ENCODE data around the gene RAB14.

The RAB14 gene

DNA sequence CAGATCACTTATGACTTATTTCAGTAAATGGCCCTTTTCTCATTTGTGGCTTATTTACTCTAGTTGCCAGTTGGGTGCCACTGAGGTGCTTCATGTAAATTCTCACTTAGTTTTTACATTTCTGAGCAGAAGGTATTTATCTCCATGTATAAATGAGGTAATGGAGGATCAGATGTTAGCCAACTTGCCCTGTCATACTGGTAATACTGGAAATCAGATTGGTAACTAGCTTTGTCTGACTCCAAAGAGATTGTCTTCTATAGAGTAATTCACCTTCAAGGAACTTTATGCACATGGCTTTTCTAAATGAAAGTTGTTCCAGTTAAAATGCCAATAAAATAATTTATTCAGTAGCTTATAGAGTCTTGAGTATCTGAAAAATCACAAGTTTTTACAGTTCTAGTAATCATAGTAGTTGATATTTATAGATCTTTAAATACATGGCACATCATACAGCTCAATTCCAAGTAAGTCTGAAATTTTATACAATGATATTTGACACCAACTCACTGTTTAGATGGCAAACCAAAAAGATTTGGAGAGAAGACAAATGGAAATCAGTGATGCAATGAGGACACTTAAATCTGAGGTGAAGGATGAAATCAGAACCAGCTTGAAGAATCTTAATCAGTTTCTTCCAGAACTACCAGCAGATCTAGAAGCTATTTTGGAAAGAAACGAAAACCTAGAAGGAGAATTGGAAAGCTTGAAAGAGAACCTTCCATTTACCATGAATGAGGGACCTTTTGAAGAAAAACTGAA is 28.8 kb downstream of the RAB14 start:
- H3K4me1 ChIP-seq (ENCODE audit: insufficient read depth, low read length), result no peaks in the 10 kb centered on the region
- no peak overlapping the region for H3K4me3 ChIP-seq (ENCODE audit: low read length)
- no peak overlapping the region for H3K27ac ChIP-seq (ENCODE audit: low read length)
- H3K9me3 ChIP-seq (ENCODE audit: insufficient read depth, low read depth, low read length), result no peaks in the 10 kb centered on the region
- H3K36me3 ChIP-seq (ENCODE audit: insufficient read depth, low read depth, low read length), result peaks cover 57% of the 10 kb centered on the region
- H3K27me3 ChIP-seq (ENCODE audit: insufficient read depth, low read length), result no peaks in the 10 kb centered on the region
- H3K9ac ChIP-seq (ENCODE audit: low read depth, low read length), result no peak overlapping the region

DNA sequence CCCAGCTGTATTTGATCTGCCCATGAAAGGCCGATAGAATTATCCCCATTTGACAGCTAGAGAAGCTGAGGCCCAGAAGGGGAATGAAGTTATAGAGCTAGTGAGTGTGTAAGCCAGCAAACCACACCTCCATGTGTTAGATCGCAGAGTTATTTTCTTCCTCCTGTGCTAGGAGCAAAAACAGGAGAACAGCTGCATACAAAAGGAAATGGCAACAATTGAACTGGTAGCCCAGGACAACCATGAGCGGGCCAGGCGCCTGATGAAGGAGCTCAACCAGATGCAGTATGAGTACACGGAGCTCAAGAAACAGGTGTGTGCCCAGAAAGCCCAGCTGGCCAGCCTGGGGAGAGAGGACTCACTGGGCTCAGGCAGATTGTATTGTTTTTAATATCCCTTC is 30.4 kb downstream of the RAB14 start:
- Histone ChIP-seq H3K27ac (ENCODE audit: low read length) (no peak overlapping the region), H3K9ac (ENCODE audit: low read depth, low read length) (no peak overlapping the region), H3K4me3 (ENCODE audit: low read length) (no peak overlapping the region), H3K4me1 (ENCODE audit: insufficient read depth, low read length) (no peaks in the 10 kb centered on the region), H3K9me3 (ENCODE audit: insufficient read depth, low read depth, low read length) (no peaks in the 10 kb centered on the region), H3K36me3 (ENCODE audit: insufficient read depth, low read depth, low read length) (peaks cover 53% of the 10 kb centered on the region), H3K27me3 (ENCODE audit: insufficient read depth, low read length) (no peaks in the 10 kb centered on the region)

DNA sequence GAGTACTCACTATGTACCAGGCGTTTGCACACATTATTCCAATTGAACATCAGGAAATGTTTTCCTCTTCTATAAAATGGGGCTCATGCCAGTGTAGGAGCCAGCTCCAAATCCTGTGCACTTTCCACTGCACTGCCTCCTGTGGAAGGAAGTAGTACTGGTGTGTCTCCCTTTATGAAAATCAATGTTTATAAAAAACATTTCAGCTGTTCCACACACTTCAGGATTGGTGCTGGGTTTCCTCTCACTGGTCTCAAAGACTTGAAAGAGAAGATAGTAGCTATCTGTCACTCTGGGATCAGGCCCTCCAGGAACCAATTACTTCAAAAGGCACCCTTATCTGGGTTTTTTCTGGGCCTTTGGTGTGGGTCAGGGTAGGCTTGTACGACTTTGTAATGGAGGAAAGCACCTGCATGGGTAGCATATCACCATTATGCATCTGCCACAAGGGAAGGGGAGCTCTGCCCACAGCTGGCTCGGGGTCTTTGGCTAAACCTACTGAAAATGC is 32.5 kb downstream of the RAB14 start:
- Histone ChIP-seq H3K27me3 (ENCODE audit: insufficient read depth, low read length) (no peaks in the 10 kb centered on the region), H3K4me1 (ENCODE audit: insufficient read depth, low read length) (no peaks in the 10 kb centered on the region), H3K9me3 (ENCODE audit: insufficient read depth, low read depth, low read length) (no peaks in the 10 kb centered on the region), H3K4me3 (ENCODE audit: low read length) (no peak overlapping the region), H3K36me3 (ENCODE audit: insufficient read depth, low read depth, low read length) (peaks cover 53% of the 10 kb centered on the region), H3K9ac (ENCODE audit: low read depth, low read length) (no peak overlapping the region), H3K27ac (ENCODE audit: low read length) (no peak overlapping the region)

DNA sequence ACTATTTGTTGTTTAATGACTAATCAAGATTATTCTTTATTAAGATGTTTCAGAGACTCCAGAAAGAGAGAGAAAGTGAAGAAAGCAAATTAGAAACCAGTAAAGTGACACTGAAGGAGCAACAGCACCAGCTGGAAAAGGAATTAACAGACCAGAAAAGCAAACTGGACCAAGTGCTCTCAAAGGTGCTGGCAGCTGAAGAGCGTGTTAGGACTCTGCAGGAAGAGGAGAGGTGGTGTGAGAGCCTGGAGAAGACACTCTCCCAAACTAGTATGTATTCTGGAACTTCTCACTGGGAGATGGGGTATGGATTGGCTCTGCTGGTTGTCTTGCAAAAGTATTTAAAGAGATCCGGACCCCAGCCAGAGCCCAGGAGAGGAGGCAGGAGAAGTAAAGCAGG is 33.6 kb downstream of the RAB14 start:
- Histone ChIP-seq H3K9ac (ENCODE audit: low read depth, low read length) (no peak overlapping the region), H3K27ac (ENCODE audit: low read length) (no peak overlapping the region), H3K4me3 (ENCODE audit: low read length) (no peak overlapping the region), H3K27me3 (ENCODE audit: insufficient read depth, low read length) (no peaks in the 10 kb centered on the region), H3K9me3 (ENCODE audit: insufficient read depth, low read depth, low read length) (no peaks in the 10 kb centered on the region), H3K4me1 (ENCODE audit: insufficient read depth, low read length) (no peaks in the 10 kb centered on the region), H3K36me3 (ENCODE audit: insufficient read depth, low read depth, low read length) (peaks cover 44% of the 10 kb centered on the region)

DNA sequence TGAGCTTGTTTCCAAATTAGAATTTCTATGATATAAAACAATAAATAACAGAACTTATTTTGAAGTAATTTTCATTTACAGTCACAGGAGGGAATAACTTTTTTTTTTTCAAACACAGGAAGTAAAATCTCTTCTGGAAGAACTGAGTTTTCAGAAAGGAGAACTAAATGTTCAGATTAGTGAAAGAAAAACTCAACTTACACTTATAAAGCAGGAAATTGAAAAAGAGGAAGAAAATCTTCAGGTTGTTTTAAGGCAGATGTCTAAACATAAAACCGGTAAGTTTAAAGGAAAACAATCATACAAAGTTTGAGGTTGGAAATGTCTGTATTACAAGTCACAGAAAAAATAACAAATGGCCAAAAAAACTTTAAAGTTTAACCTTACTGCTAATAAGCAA is 41.6 kb downstream of the RAB14 start:
- no peaks in the 10 kb centered on the region for H3K9me3 ChIP-seq (ENCODE audit: insufficient read depth, low read depth, low read length)
- no peaks in the 10 kb centered on the region for H3K4me1 ChIP-seq (ENCODE audit: insufficient read depth, low read length)
- H3K27me3 ChIP-seq (ENCODE audit: insufficient read depth, low read length), result no peaks in the 10 kb centered on the region
- peaks cover 36% of the 10 kb centered on the region for H3K36me3 ChIP-seq (ENCODE audit: insufficient read depth, low read depth, low read length)
- H3K27ac ChIP-seq (ENCODE audit: low read length), result no peak overlapping the region
- no peak overlapping the region for H3K4me3 ChIP-seq (ENCODE audit: low read length)
- H3K9ac ChIP-seq (ENCODE audit: low read depth, low read length), result no peak overlapping the region

DNA sequence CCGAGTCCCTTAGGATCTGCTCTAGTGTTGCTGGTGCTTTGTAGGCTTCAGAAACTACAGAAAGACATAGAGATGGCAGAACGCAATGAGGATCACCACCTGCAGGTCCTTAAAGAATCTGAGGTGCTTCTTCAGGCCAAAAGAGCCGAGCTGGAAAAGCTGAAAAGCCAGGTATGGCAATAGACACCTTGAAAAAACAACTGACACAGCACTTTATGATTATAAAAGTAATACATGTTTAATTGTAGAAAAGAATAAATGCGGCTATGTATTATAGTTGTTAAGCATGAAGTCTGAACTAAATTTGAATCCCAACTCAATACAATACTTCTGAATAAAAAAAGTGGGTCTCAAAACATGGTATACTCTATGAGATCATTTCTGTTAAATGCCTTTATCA is 43.7 kb downstream of the RAB14 start:
- H3K27me3 ChIP-seq (ENCODE audit: insufficient read depth, low read length), result no peaks in the 10 kb centered on the region
- H3K4me3 ChIP-seq (ENCODE audit: low read length), result no peak overlapping the region
- H3K36me3 ChIP-seq (ENCODE audit: insufficient read depth, low read depth, low read length), result peaks cover 40% of the 10 kb centered on the region
- H3K4me1 ChIP-seq (ENCODE audit: insufficient read depth, low read length), result no peaks in the 10 kb centered on the region
- H3K9me3 ChIP-seq (ENCODE audit: insufficient read depth, low read depth, low read length), result no peaks in the 10 kb centered on the region
- H3K9ac ChIP-seq (ENCODE audit: low read depth, low read length), result no peak overlapping the region
- no peak overlapping the region for H3K27ac ChIP-seq (ENCODE audit: low read length)

DNA sequence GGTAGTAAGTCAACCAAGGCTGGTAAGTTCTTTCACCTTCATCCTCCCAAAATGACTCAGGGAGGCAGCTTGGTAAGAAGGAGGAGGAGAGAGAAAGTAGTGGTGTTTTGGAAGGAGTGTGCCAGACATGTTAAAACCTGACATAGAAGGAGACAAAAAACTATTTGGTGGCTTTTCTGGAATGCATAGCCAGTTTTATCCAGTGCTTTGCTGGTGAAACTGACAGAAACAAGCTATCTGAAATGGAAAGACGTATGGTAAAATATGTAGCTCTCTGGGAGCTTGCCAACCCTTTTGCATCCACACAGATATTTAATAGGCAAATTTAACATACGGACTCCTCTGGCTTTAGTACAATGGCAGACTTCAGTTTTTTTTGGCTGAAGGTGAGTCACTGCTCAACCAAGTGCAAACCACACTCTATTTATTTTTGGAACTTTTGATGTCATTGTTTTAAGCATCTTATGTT is 45.4 kb downstream of the RAB14 start:
- H3K9me3 ChIP-seq (ENCODE audit: insufficient read depth, low read depth, low read length), result no peaks in the 10 kb centered on the region
- H3K4me1 ChIP-seq (ENCODE audit: insufficient read depth, low read length), result no peaks in the 10 kb centered on the region
- no peak overlapping the region for H3K27ac ChIP-seq (ENCODE audit: low read length)
- no peaks in the 10 kb centered on the region for H3K27me3 ChIP-seq (ENCODE audit: insufficient read depth, low read length)
- H3K4me3 ChIP-seq (ENCODE audit: low read length), result no peak overlapping the region
- no peak overlapping the region for H3K9ac ChIP-seq (ENCODE audit: low read depth, low read length)
- H3K36me3 ChIP-seq (ENCODE audit: insufficient read depth, low read depth, low read length), result peaks cover 33% of the 10 kb centered on the region

DNA sequence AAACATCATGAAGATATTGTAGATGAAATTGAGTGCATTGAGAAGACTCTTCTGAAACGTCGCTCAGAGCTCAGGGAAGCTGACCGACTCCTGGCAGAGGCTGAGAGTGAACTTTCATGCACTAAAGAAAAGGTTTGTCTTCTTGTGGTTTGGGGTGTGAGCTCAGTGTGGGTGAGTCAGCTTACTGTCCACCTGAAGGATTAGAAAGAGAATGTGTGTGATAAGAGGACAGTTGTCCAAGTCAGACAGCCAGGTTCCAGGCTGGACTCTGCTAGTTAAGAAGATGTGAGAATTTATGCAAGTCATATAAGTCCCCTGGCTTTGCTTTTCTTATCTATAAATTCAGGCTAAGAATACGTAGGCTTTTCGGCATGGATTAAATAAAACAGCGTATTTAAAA is 46.9 kb downstream of the RAB14 start:
- Histone ChIP-seq H3K4me3 (ENCODE audit: low read length) (no peak overlapping the region), H3K9me3 (ENCODE audit: insufficient read depth, low read depth, low read length) (no peaks in the 10 kb centered on the region), H3K27me3 (ENCODE audit: insufficient read depth, low read length) (no peaks in the 10 kb centered on the region), H3K27ac (ENCODE audit: low read length) (no peak overlapping the region), H3K36me3 (ENCODE audit: insufficient read depth, low read depth, low read length) (peaks cover 25% of the 10 kb centered on the region), H3K4me1 (ENCODE audit: insufficient read depth, low read length) (peaks cover 3% of the 10 kb centered on the region; the same call in 1 of the 2 replicates), H3K9ac (ENCODE audit: low read depth, low read length) (no peak overlapping the region)

DNA sequence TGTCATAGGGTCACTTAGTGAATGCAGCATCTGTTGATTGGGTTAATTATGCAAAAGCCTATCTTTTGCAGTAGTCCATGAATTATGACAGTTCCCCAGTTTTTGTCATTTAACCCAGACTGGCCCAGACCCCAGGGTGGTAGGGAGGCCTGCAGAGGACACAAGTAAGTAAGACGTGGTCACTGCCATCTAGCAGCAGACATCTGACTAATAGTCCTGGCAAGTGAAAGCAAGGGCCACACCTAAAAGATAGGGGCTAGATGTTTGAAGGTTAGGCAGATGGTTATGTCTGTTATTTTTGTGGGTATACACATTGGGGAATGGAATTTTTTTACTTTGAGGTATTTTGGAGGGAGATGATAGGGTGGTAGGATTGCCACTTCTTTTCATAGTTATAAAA is 48.0 kb downstream of the RAB14 start:
- H3K4me1 ChIP-seq (ENCODE audit: insufficient read depth, low read length), result peaks cover 3% of the 10 kb centered on the region; the same call in 1 of the 2 replicates
- no peak overlapping the region for H3K27ac ChIP-seq (ENCODE audit: low read length)
- no peaks in the 10 kb centered on the region for H3K27me3 ChIP-seq (ENCODE audit: insufficient read depth, low read length)
- no peak overlapping the region for H3K4me3 ChIP-seq (ENCODE audit: low read length)
- H3K9me3 ChIP-seq (ENCODE audit: insufficient read depth, low read depth, low read length), result no peaks in the 10 kb centered on the region
- H3K9ac ChIP-seq (ENCODE audit: low read depth, low read length), result no peak overlapping the region
- H3K36me3 ChIP-seq (ENCODE audit: insufficient read depth, low read depth, low read length), result peaks cover 24% of the 10 kb centered on the region

DNA sequence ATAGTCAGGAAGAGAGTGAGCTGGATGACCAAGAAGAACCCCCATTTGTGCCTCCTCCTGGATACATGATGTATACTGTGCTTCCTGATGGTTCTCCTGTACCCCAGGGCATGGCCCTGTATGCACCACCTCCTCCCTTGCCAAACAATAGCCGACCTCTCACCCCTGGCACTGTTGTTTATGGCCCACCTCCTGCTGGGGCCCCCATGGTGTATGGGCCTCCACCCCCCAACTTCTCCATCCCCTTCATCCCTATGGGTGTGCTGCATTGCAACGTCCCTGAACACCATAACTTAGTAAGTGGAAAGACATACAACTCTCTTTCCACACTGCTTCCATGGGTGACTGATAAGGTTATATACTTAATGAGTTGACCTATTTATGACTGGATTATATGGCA is 51.5 kb downstream of the RAB14 start:
- Histone ChIP-seq H3K4me1 (ENCODE audit: insufficient read depth, low read length) (peaks cover 3% of the 10 kb centered on the region; the same call in 1 of the 2 replicates), H3K4me3 (ENCODE audit: low read length) (no peak overlapping the region), H3K27ac (ENCODE audit: low read length) (no peak overlapping the region), H3K36me3 (ENCODE audit: insufficient read depth, low read depth, low read length) (peaks cover 33% of the 10 kb centered on the region), H3K27me3 (ENCODE audit: insufficient read depth, low read length) (no peaks in the 10 kb centered on the region), H3K9me3 (ENCODE audit: insufficient read depth, low read depth, low read length) (no peaks in the 10 kb centered on the region), H3K9ac (ENCODE audit: low read depth, low read length) (no peak overlapping the region)

DNA sequence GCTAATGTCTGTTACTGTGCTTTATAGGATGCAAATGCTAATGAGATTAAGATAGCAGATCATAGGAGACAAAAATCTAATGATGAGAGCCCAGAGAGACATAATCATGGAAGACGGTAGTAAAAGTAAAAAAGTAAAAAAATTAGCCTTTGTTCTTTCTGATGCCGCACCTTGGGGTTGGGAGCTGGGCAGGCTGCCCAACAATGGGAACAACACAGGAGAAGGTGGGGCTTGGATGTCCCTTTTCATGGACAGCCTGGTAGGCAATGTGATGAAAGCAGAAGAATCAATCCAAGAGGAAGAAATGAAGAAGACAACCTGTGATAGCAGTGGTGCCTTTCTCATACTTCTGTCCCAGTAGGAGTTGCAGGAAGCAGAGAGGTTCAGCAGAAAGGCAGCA is 57.2 kb downstream of the RAB14 start:
- Histone ChIP-seq H3K4me3 (ENCODE audit: low read length) (no peak overlapping the region), H3K27ac (ENCODE audit: low read length) (no peak overlapping the region), H3K9me3 (ENCODE audit: insufficient read depth, low read depth, low read length) (no peaks in the 10 kb centered on the region), H3K36me3 (ENCODE audit: insufficient read depth, low read depth, low read length) (peaks cover 64% of the 10 kb centered on the region), H3K9ac (ENCODE audit: low read depth, low read length) (no peak overlapping the region), H3K27me3 (ENCODE audit: insufficient read depth, low read length) (no peaks in the 10 kb centered on the region), H3K4me1 (ENCODE audit: insufficient read depth, low read length) (peaks cover 7% of the 10 kb centered on the region; the same call in 1 of the 2 replicates)

DNA sequence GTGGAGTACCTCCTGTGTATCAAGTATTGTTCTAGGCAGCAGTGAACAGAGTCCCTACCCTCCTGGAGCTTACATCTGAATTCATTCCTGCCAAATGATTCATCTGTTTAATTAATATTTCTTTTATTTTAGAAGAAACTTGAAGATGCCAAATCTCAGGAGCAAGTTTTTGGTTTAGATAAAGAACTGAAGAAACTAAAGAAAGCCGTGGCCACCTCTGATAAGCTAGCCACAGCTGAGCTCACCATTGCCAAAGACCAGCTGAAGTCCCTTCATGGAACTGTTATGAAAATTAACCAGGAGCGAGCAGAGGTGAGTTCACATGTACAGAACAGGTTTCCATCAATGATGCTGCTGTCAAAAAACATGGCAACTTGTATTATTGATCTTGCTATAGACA is 57.9 kb downstream of the RAB14 start:
- no peak overlapping the region for H3K4me3 ChIP-seq (ENCODE audit: low read length)
- peaks cover 62% of the 10 kb centered on the region for H3K36me3 ChIP-seq (ENCODE audit: insufficient read depth, low read depth, low read length)
- peaks cover 7% of the 10 kb centered on the region; the same call in 1 of the 2 replicates for H3K4me1 ChIP-seq (ENCODE audit: insufficient read depth, low read length)
- no peaks in the 10 kb centered on the region for H3K27me3 ChIP-seq (ENCODE audit: insufficient read depth, low read length)
- no peak overlapping the region for H3K9ac ChIP-seq (ENCODE audit: low read depth, low read length)
- H3K9me3 ChIP-seq (ENCODE audit: insufficient read depth, low read depth, low read length), result no peaks in the 10 kb centered on the region
- no peak overlapping the region for H3K27ac ChIP-seq (ENCODE audit: low read length)

Measured in iPS-20b (cell line).